SK-N-SH (cell line): ENCODE data around the gene DGKZ.

Experiments used
- RFX5 ChIP-seq: IDR thresholded peaks from 2 replicates; pipeline ENCODE4 v1.6.1; 2012; ENCODE audit warnings: mild to moderate bottlenecking, improper control_type of control experiment, low read length
- TF ChIP-seq, protein P1 (sequence below): fragments of 200-600 bp; sonication (generic); IDR thresholded peaks from 2 replicates; pipeline ENCODE4 v1.6.1; 2017; ENCODE audit warnings: antibody characterized with exemption, mild to moderate bottlenecking, moderate library complexity
- TF ChIP-seq, protein P2 (sequence below): IDR thresholded peaks from 2 replicates; pipeline ENCODE4 v1.4.0; 2012; ENCODE audit warnings: low read depth

DNA sequence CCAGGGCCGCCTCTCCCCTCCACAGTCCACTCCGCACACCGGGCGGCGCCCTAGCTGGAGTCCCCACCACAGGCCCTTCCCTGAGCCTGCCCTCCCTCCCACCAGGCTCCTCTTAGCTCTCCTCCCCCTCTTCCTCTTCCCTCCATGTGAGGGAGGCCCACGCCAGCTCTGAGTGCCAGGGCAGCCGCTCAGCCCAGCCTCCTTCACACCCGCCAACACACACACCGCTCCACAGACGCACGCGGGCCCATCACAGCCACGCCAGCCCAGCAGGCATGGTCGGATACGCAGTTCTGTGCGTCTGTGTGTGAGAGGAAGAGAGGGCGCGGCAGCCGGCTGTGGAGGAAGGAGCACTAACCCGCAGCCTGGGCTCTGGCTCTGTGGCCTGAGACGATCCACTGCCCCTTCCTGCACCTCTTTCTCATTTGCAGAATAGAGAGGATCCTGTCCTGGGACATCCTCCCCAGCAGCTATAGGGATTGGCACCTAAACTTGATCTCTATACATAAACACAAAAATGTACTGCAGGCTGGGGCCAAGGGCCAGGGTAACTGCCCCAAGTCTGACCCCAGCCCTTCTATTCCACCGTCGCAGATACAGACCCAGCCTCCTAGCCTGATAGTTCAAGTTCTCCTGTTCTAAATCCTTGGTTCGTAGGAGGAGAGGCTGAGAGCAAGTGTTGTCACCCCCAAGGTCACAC lies 40.8 kb downstream of the DGKZ start:
- no peak for TF ChIP-seq RFX5
- TF ChIP-seq, protein P1, sequence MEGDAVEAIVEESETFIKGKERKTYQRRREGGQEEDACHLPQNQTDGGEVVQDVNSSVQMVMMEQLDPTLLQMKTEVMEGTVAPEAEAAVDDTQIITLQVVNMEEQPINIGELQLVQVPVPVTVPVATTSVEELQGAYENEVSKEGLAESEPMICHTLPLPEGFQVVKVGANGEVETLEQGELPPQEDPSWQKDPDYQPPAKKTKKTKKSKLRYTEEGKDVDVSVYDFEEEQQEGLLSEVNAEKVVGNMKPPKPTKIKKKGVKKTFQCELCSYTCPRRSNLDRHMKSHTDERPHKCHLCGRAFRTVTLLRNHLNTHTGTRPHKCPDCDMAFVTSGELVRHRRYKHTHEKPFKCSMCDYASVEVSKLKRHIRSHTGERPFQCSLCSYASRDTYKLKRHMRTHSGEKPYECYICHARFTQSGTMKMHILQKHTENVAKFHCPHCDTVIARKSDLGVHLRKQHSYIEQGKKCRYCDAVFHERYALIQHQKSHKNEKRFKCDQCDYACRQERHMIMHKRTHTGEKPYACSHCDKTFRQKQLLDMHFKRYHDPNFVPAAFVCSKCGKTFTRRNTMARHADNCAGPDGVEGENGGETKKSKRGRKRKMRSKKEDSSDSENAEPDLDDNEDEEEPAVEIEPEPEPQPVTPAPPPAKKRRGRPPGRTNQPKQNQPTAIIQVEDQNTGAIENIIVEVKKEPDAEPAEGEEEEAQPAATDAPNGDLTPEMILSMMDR = no peak
- TF ChIP-seq, protein P2, sequence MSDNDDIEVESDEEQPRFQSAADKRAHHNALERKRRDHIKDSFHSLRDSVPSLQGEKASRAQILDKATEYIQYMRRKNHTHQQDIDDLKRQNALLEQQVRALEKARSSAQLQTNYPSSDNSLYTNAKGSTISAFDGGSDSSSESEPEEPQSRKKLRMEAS = no peak
